DLD1 (cell line): ENCODE results near the gene LTBP1.

ENCODE experiments used
- in situ Hi-C: cut with HindIII; loops from 2 replicates; pipeline ENCODE4 v1.10.0; 2017; ENCODE audit warnings: low sequenced_read_pairs

Gene LTBP1

GRCh38 chr2:33005057-33005456 is 58.3 kb downstream of the LTBP1 start:
- in situ Hi-C loops, result loop anchor here (10.0 kb wide), 1 partner anchor 370 kb away; no protein-coding TSS in a partner anchor

GRCh38 chr2:33008716-33009115 is 62.0 kb downstream of the LTBP1 start:
- in situ Hi-C loops, result loop anchor here (10.0 kb wide), 1 partner anchor 366 kb away; no protein-coding TSS in a partner anchor

GRCh38 chr2:33009249-33009648 is 62.5 kb downstream of the LTBP1 start:
- in situ Hi-C loops, result loop anchor here (10.0 kb wide), 1 partner anchor 366 kb away; no protein-coding TSS in a partner anchor

GRCh38 chr2:33011373-33011772 is 64.6 kb downstream of the LTBP1 start:
- in situ Hi-C loops, result no loop called here

GRCh38 chr2:33011941-33012340 is 65.2 kb downstream of the LTBP1 start:
- in situ Hi-C loops, result no loop called here

GRCh38 chr2:33013684-33014110 is 66.9 kb downstream of the LTBP1 start:
- in situ Hi-C loops, result no loop called here

- in situ Hi-C loops, result no loop called here
Measured at GRCh38 chr2:33014268-33014667, 67.5 kb downstream of the LTBP1 start.

GRCh38 chr2:33015421-33016142 is 68.8 kb downstream of the LTBP1 start:
- in situ Hi-C loops, result no loop called here

- in situ Hi-C loops, result no loop called here
Measured at GRCh38 chr2:33018271-33018670, 71.5 kb downstream of the LTBP1 start.

- in situ Hi-C loops, result no loop called here
Measured at GRCh38 chr2:33019796-33020195, 73.0 kb downstream of the LTBP1 start.

- in situ Hi-C loops, result no loop called here
Measured at GRCh38 chr2:33020883-33021282, 74.1 kb downstream of the LTBP1 start.

- in situ Hi-C loops, result no loop called here
Measured at GRCh38 chr2:33021542-33022227, 74.9 kb downstream of the LTBP1 start.

GRCh38 chr2:33022395-33022985 is 75.7 kb downstream of the LTBP1 start:
- in situ Hi-C loops, result no loop called here

- in situ Hi-C loops, result no loop called here
Measured at GRCh38 chr2:33022989-33023727, 76.4 kb downstream of the LTBP1 start.

GRCh38 chr2:33023728-33024500 is 77.2 kb downstream of the LTBP1 start:
- in situ Hi-C loops, result no loop called here

GRCh38 chr2:33024758-33025157 is 78.0 kb downstream of the LTBP1 start:
- in situ Hi-C loops, result no loop called here

- in situ Hi-C loops, result no loop called here
Measured at GRCh38 chr2:33029459-33029858, 82.7 kb downstream of the LTBP1 start.

- in situ Hi-C loops, result no loop called here
Measured at GRCh38 chr2:33029926-33030325, 83.2 kb downstream of the LTBP1 start.

- in situ Hi-C loops, result no loop called here
Measured at GRCh38 chr2:33030326-33030725, 83.6 kb downstream of the LTBP1 start.

GRCh38 chr2:33032245-33032644 is 85.5 kb downstream of the LTBP1 start:
- in situ Hi-C loops, result no loop called here
